HEK293T (cell line): ENCODE results near the gene KANSL1.

Source experiments
- CTCF ChIA-PET: fragments of 350-600 bp; formaldehyde crosslinking; extraction: SDS; loops from one replicate; lab custom pipeline; 2021; ENCODE audit warnings: antibody characterized with exemption, inconsistent platforms; lab: Yijun Ruan, JAX
- POLR2A ChIA-PET: fragments of 350-600 bp; formaldehyde crosslinking; extraction: SDS; loops from one replicate; lab custom pipeline; 2020; ENCODE audit warnings: antibody characterized with exemption, inconsistent platforms; lab: Yijun Ruan, JAX
- DNase-seq: peaks from one replicate; pipeline ENCODE4 v3.0.0; 2012; ENCODE audit warnings: mixed read lengths; ENCODE audit errors: extremely low spot score
- ARNT ChIP-seq: fragments of 450-650 bp; IDR thresholded peaks from 2 replicates; pipeline ENCODE4 v1.6.1; 2017; ENCODE audit warnings: mild to moderate bottlenecking
- BHLHE40 ChIP-seq: fragments of 450-650 bp; IDR thresholded peaks from 2 replicates; pipeline ENCODE4 v1.6.1; 2016; ENCODE audit warnings: mild to moderate bottlenecking, moderate library complexity, borderline replicate concordance
- CTBP1 ChIP-seq: fragments of 450-650 bp; IDR thresholded peaks from 2 replicates; pipeline ENCODE4 v1.6.1; 2016; ENCODE audit warnings: borderline replicate concordance
- ELF4 ChIP-seq: fragments of 450-650 bp; IDR thresholded peaks from 2 replicates; pipeline ENCODE4 v1.6.1; 2017; ENCODE audit warnings: antibody characterized with exemption
- FOXA1 ChIP-seq: fragments of 450-650 bp; IDR thresholded peaks from 2 replicates; pipeline ENCODE4 v1.6.1; 2016; ENCODE audit warnings: mild to moderate bottlenecking
- FOXK2 ChIP-seq: fragments of 450-650 bp; IDR thresholded peaks from 2 replicates; pipeline ENCODE4 v1.6.1; 2016; ENCODE audit warnings: mild to moderate bottlenecking
- FOXM1 ChIP-seq: fragments of 450-650 bp; IDR thresholded peaks from 2 replicates; pipeline ENCODE4 v1.6.1; 2017; ENCODE audit warnings: mild to moderate bottlenecking, borderline replicate concordance
- HDGF ChIP-seq: fragments of 450-650 bp; IDR thresholded peaks from 2 replicates; pipeline ENCODE4 v1.6.1; 2017; ENCODE audit warnings: antibody characterized with exemption, borderline replicate concordance
- L3MBTL2 ChIP-seq: fragments of 450-650 bp; conservative IDR thresholded peaks from 2 replicates; pipeline ENCODE4 v1.6.1; 2016; ENCODE audit warnings: mild to moderate bottlenecking
- LEF1 ChIP-seq: fragments of 450-650 bp; IDR thresholded peaks from 2 replicates; pipeline ENCODE4 v1.6.1; 2017; ENCODE audit warnings: mild to moderate bottlenecking, borderline replicate concordance
- NFRKB ChIP-seq: fragments of 450-650 bp; IDR thresholded peaks from 2 replicates; pipeline ENCODE4 v1.6.1; 2016; ENCODE audit warnings: mild to moderate bottlenecking, moderate library complexity
- SP1 ChIP-seq: fragments of 450-650 bp; IDR thresholded peaks from 2 replicates; pipeline ENCODE4 v1.6.1; 2017
- SUZ12 ChIP-seq: fragments of 450-650 bp; IDR thresholded peaks from 2 replicates; pipeline ENCODE4 v1.6.1; 2016; ENCODE audit warnings: mild to moderate bottlenecking
- TARDBP ChIP-seq: fragments of 450-650 bp; IDR thresholded peaks from 2 replicates; pipeline ENCODE4 v1.6.1; 2016
- ZNF384 ChIP-seq: fragments of 450-650 bp; IDR thresholded peaks from 2 replicates; pipeline ENCODE4 v1.6.1; 2016
- TF ChIP-seq, protein P1 (sequence below): fragments of 450-650 bp; IDR thresholded peaks from 2 replicates; pipeline ENCODE4 v1.6.1; 2016

KANSL1 gene

DNA sequence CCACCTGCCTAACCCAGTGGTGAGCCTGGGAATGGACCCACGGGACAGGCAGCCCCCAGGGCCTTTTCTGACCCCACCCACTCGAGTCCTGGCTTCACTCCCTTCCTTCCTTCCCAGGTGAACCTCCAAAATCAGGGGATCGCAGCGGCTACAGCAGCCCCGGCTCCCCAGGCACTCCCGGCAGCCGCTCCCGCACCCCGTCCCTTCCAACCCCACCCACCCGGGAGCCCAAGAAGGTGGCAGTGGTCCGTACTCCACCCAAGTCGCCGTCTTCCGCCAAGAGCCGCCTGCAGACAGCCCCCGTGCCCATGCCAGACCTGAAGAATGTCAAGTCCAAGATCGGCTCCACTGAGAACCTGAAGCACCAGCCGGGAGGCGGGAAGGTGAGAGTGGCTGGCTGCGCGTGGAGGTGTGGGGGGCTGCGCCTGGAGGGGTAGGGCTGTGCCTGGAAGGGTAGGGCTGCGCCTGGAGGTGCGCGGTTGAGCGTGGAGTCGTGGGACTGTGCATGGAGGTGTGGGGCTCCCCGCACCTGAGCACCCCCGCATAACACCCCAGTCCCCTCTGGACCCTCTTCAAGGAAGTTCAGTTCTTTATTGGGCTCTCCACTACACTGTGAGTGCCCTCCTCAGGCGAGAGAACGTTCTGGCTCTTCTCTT, 196.8 kb downstream of the KANSL1 start:
- DNase-seq = no peak
- TF ChIP-seq, protein P1, sequence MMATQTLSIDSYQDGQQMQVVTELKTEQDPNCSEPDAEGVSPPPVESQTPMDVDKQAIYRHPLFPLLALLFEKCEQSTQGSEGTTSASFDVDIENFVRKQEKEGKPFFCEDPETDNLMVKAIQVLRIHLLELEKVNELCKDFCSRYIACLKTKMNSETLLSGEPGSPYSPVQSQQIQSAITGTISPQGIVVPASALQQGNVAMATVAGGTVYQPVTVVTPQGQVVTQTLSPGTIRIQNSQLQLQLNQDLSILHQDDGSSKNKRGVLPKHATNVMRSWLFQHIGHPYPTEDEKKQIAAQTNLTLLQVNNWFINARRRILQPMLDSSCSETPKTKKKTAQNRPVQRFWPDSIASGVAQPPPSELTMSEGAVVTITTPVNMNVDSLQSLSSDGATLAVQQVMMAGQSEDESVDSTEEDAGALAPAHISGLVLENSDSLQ = no peak
- no peak for TF ChIP-seq LEF1
- POLR2A ChIA-PET = no interaction called here
- CTCF ChIA-PET = no interaction called here

DNA sequence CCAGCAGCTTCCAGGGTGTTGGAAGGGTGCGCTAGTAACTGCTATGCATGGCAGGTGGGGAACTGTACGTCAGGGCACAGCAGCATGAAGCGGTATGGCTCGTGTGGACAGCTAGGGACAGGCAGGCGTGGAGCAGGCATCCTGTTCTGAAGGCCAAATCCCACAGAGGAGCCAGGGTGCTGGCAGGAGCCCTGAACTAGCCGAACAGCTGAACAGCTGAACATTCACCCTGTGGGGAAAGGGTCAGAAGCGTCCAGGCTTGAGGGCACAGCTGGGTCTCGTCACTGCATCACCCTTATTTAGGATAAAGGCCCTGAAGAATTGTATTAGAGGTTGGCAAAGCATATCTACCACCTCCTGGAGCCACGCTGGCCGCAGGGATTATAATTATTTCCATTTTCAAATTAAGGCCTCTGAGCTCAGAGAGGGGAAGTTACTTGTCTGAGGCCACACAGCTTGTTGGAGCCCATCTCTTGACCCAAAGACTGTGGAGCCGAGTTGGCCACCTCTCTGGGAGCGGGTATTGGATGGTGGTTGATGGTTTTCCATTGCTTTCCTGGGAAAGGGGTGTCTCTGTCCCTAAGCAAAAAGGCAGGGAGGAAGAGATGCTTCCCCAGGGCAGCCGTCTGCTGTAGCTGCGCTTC, 197.5 kb downstream of the KANSL1 start:
- CTCF ChIA-PET = no interaction called here
- no peak for DNase-seq
- TF ChIP-seq ELF4 = no peak
- no peak for TF ChIP-seq CTBP1
- TF ChIP-seq L3MBTL2 = no peak
- no peak for TF ChIP-seq HDGF
- no peak for TF ChIP-seq SUZ12
- no peak for TF ChIP-seq NFRKB
- TF ChIP-seq FOXM1 = no peak
- no peak for TF ChIP-seq TARDBP
- POLR2A ChIA-PET = no interaction called here

DNA sequence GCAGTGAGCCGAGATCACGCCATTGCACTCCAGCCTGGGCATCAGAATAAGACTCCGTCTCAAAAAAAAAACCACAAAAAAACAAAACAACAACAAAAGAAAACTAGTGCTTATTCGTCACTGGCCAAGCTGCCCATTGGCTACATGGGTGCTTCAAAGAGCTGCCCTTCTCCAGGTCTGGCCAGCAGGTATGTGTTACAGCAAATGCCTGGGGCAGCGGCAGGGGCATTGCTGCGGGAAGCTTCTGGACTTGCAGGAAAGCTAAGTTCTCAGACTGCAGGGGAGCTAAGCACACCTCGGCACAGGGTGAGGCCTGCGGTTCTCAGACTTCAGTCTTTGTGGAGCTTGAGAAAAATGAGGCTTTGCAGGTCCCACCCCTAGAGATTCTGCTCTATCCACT, 198.2 kb downstream of the KANSL1 start:
- CTCF ChIA-PET = no interaction called here
- TF ChIP-seq L3MBTL2 = no peak
- no peak for TF ChIP-seq SP1
- TF ChIP-seq, protein P1 = no peak
- no peak for TF ChIP-seq FOXA1
- TF ChIP-seq HDGF = no peak
- TF ChIP-seq ARNT = no peak
- TF ChIP-seq FOXM1 = no peak
- TF ChIP-seq LEF1 = no peak
- TF ChIP-seq TARDBP = no peak
- TF ChIP-seq ELF4 = no peak
- TF ChIP-seq FOXK2 = no peak
- TF ChIP-seq BHLHE40 = no peak
- no peak for TF ChIP-seq SUZ12
- TF ChIP-seq ZNF384 = no peak
- TF ChIP-seq NFRKB = no peak
- no peak for TF ChIP-seq CTBP1
- no peak for DNase-seq
- POLR2A ChIA-PET = no interaction called here

DNA sequence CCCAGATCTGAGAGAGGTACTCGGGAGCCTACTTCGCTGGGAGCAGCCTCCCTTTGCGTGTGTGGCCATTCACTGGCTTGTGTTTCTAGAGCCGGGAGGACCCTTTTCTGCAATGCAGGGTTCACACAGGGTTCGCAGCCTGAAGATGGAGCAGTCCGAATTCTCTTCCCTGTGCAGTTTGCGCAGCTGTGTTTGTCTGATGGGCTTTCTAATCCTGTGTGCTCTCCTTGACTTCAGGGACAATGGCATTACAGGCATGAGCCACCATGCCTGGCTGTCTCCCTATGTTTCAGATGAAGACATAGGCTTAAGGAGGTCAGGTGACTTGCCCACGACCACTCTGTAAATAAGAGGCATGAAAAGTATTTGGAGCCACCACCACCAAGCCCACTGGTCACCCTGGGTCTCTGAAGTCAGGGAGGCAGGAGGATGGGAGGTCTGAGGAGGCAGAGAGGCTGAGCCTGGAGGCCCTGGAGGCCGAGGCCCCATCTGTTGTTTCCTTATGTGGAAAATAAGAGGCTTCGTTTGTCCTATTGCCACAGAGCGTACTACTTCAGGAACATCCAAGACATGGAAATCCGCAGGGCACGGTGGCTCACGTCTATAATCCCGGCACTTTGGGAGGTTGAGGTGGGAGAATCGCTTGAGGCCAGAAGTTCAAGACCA, 199.1 kb downstream of the KANSL1 start:
- CTCF ChIA-PET = no interaction called here
- TF ChIP-seq FOXM1 (no peak), HDGF (no peak), FOXA1 (no peak), TARDBP (no peak), BHLHE40 (no peak), ELF4 (no peak)
- TF ChIP-seq, protein P1 = no peak

DNA sequence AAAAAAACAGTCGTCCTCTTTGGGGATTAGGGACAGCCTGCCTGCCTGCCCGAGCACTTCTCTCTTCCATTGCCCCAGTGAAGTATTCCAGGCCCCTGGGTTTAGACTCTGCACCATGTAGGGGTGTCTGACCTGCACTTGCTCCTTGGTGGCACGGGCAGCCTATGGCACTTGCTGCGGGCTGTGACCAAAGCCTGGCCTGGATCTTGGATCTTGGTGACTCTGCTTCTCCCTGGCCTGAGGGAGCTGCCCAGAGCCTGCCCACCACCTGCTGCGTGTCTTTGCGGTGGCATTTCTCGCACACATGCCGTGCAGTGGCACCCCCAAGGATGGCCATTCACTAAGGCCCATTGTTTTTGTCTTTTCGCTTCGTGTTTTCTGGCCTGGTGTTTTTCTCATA, 200.3 kb downstream of the KANSL1 start:
- ChIA-PET CTCF (interaction anchor here (0.7 kb wide), 1 partner anchor 201 kb away, joined by 3 read pairs; no protein-coding TSS in a partner anchor), POLR2A (no interaction called here)
- DNase-seq = no peak
- TF ChIP-seq, protein P1 = no peak
- TF ChIP-seq FOXK2 = no peak
- TF ChIP-seq HDGF = no peak
- no peak for TF ChIP-seq ZNF384
- no peak for TF ChIP-seq CTBP1
- TF ChIP-seq SP1 = no peak
- no peak for TF ChIP-seq FOXA1
- no peak for TF ChIP-seq BHLHE40
- TF ChIP-seq L3MBTL2 = no peak
- TF ChIP-seq NFRKB = no peak
- TF ChIP-seq LEF1 = no peak
- no peak for TF ChIP-seq TARDBP
- no peak for TF ChIP-seq SUZ12
- no peak for TF ChIP-seq ELF4
- no peak for TF ChIP-seq ARNT
- TF ChIP-seq FOXM1 = no peak

More for the DNA sequence above, 199.1 kb downstream of the KANSL1 start:
- DNase-seq = no peak
- POLR2A ChIA-PET = no interaction called here
